ENCODE data around the gene VPS39. TPM values are rescaled to one million over a fixed set of nuclear protein-coding genes. Genes with fewer than 3 reads are reported as not detected.
"Not testable (repeated sequence)": the region's sequence is repeated elsewhere in the genome, so short reads cannot be mapped to it uniquely, and the experiment has no call there.

VPS39 gene, protein sequence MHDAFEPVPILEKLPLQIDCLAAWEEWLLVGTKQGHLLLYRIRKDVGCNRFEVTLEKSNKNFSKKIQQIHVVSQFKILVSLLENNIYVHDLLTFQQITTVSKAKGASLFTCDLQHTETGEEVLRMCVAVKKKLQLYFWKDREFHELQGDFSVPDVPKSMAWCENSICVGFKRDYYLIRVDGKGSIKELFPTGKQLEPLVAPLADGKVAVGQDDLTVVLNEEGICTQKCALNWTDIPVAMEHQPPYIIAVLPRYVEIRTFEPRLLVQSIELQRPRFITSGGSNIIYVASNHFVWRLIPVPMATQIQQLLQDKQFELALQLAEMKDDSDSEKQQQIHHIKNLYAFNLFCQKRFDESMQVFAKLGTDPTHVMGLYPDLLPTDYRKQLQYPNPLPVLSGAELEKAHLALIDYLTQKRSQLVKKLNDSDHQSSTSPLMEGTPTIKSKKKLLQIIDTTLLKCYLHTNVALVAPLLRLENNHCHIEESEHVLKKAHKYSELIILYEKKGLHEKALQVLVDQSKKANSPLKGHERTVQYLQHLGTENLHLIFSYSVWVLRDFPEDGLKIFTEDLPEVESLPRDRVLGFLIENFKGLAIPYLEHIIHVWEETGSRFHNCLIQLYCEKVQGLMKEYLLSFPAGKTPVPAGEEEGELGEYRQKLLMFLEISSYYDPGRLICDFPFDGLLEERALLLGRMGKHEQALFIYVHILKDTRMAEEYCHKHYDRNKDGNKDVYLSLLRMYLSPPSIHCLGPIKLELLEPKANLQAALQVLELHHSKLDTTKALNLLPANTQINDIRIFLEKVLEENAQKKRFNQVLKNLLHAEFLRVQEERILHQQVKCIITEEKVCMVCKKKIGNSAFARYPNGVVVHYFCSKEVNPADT
- total RNA-seq (2014; rRNA removed; shearing (Covaris generic)) = 13.3 and 17.7 TPM in 2 replicates
- 31.8 and 34.7 TPM in 2 replicates for polyA plus RNA-seq (2015; cell fraction: cytosol; rRNA removed)
- polyA plus RNA-seq (2015; cell fraction: nucleus; rRNA removed) = 114 and 118 TPM in 2 replicates

DNA sequence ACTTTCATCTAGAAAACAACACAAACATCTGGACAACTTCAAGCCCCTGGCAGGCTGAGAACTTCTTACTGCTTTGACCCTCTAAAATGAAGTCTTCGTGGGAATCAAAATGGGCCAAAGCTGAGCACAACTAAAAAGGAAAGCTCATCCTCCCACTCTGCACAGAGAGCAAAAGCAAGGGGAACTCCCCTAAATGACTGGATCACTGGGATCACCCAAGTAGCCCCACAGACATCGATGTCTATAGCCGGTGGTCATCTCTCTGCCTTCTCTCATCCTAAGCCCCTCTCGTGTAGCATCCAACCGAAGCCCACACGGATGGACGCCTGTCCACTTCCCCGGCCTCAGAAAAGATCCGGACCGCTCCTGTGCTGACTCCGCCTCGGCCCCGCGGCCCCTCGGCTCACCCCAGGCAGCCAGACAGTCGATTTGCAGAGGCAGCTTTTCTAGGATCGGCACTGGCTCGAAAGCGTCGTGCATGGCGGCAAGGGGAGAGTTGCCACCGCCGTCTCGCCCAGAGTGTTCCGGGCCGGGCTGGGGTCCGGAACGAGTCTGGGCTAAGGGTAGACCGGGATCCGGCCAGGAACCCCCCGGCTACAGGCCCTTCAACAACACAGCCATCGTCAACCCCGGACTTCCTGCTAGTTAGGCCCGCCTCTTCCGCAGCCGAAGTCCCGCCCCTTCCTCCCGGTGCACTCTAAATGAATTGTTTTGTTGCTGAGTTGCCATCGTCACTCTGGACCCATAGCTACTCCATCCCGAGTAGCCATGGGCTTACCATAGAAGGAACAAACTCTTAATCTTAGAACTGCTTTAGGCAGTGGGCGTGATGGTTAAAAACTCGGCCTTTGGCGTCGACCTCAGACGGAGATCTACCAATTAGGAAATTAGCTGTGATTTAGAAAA lies at the start of gene VPS39:
Gene VPS39, minus strand, starts transcription at position 631 of the 906 bp plus-strand sequence. Its CDS starts 151 bp downstream, at position 480.
- DNase-seq (ENCODE audit: low read depth) = peak; percentile 81

DNA sequence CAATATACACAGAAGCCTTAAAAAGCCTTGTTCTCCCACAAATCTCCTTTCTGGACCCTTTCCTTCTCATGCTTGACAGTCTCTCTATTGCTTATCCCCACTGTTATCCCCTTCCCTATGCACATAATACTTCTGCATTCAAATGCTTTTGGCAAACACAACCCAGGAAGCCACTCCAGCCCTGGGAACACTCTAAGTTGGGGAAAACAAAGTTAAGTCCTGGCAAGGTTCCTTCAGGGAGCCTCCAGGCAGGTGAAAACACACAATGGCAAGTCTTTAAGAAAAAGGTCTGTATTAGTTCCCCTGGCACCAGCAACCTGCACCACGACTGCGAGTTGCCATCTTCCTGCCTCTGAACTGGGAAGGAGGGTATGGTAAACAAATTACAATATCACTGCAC lies 45.2 kb upstream of the VPS39 start:
- no peak for DNase-seq (ENCODE audit: low read depth)

DNA sequence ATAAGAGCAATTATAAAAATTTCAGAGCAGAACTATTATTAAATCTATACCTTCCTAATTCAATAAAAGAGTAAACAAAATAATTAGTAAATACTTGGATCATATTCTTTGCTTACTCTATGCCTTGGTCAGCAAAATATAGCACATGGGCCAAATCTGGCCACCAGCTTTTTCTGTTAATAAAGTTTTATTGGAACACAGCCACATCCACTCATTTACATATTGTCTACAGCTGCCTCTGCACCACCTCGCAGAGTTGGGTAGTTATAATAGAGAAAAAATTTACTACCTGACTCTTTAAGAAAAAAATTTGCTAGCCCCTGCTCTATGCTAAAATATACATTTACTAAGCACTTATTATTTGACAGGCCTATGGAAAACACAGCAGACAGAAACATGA lies 32.7 kb upstream of the VPS39 start:
- no peak for DNase-seq (ENCODE audit: low read depth)

DNA sequence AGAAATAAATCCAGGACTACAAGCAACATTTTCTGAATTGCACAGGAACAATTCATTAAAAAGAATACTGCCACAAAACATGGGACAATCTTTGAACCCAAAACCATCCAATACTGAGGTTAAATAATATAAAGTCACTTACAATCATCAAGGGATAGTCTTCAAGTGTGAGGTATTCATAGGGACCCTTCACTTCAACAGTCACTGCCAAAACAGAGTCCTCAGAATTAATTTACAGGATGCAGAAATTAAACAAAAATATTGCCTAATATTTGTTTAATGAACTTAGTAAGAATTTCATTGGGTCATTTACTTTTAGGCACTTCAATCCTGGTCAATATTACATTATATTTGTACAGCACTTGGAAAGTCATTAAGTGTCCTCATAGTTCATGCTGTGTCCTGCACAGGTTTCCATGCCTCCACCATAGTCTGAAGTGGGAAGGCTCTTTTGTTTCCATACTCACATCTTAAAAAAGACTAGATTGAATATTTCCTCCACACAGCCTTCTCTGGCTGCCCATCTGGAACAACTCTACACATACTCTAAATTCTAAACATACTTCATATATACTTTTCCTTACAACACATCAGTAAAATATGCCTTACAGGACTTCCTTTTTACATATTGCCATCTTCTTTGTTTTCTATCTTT lies 31.6 kb upstream of the VPS39 start:
- no peak for DNase-seq (ENCODE audit: low read depth)

DNA sequence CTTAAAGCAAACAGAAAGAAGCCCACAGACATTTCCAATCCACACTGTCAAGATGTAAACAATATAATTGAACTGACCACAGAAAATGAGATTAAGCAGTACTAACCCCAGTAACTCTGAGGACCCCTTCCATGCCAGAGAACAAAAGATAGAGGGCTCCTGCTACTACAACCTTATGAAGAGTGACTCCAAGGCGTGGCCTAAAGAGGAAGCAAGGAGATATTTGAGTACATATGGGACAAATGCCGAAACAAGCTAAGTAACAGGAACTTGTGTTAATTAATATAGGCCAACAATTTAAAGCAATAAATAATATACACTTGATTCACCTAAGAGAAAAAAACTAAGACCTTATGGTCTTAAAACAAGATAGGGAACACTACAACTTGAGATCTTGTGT lies 25.0 kb upstream of the VPS39 start:
- DNase-seq (ENCODE audit: low read depth) = no peak

DNA sequence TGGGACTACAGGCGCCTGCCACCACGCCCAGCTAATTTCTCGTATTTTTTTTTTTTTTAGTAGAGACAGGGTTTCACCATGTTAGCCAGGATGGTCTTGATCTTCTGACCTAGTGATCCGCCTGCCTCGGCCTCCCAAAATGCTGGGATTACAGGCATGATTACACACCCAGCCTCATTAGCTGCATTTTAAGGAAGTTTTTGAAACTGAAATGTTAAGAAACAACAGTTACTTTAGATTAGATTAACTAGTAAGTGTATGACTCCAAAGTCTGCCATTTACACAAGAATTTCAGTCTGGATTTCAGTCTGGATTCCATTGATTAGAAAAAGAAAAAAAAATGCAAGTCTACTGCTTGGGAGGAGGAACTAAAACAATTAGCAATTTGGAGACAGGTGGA lies 24.5 kb upstream of the VPS39 start:
- DNase-seq (ENCODE audit: low read depth) = no peak

DNA sequence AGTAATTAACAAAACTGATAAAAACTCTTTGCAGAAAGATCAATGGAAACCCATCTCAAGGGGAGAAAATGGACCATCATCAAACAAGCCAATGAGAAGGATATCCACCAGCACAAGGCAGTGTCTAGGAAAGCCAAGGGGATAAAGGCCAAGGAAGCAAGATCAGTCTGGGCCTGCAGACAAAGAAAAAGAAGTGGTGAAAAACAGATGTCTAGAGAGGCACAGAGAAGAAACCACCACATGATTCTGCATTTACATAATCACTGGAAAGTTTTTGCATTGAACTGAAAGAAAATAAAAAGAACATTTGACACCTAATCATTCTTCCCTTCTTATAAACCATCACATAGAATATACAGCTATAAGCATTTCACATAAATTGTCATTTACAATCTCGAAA lies 23.0 kb upstream of the VPS39 start:
- no peak for DNase-seq (ENCODE audit: low read depth)

DNA sequence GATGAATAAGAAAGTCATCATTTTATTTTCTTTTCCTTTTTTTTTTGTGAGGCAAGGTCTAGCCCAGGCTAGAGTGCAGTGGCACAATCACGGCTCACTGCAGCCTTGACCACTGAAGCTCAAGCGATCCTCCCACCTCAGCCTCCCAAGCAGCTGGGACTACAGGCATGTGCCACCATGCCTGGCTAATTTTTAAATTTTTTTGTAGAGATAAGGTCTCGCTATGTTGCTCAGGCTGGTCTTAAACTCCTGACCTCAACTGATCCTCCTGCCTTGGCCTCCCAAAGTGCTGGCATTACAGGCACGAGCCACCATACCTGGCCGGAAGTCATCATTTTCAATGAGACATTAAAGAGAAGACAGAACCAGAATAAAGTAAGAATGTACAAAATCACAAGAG lies 20.9 kb upstream of the VPS39 start:
- not testable (repeated sequence) for DNase-seq (ENCODE audit: low read depth)

DNA sequence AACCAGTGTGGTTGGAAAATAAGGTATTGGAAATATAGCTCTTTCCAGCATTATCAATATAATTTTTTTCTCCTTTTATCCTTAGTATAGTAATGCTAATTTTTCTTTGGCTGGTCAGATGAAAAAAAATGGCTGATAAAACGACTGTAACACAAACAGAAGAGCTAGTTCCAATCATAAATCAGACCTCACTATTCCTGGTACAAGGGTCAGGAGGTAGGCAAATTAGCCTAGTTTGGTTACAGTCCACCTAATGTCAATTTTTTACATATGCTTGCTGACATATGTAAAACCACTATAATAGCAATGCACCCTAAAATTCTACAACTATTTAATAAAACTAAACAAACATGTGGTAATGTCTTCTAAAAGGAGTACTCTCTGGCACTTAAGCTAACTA lies 19.9 kb upstream of the VPS39 start:
- DNase-seq (ENCODE audit: low read depth) = no peak

DNA sequence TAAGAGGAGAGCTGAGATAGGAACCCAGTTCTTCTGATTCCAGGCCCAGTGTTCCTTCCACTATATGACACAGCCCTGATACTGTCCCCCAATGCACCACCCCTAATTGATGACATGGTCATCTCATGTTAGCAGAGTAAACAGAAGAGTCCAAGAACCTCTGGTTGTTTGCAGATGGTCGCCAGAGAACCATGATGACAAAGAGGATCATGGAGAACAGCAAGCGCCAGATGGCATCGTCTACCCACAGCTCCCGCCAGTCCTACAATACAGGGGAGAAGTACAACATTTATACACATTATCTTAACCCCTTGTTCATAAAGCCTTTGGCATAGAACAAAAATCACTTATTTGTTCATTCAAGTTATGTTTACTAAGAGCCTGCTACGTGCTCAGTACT lies 18.5 kb upstream of the VPS39 start:
- no peak for DNase-seq (ENCODE audit: low read depth)

DNA sequence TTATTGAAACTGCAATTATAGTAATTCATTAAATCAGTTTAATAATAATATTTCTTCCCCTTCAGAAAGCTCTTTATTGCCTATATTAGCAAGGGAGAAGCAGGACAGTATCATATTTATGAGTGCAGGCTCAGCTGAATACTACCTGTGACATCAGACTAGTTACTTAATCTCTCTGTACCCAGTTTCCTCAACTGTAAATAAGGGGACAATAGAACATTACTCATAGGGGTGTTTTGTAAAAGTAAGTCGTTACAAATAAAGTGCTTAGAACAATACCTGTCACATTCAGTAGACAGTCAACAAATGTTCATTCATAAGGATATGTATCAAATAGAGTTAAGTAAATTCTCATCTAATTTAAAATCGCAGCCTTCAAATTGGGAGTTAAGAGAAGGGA lies 12.1 kb upstream of the VPS39 start:
- DNase-seq (ENCODE audit: low read depth) = no peak

DNA sequence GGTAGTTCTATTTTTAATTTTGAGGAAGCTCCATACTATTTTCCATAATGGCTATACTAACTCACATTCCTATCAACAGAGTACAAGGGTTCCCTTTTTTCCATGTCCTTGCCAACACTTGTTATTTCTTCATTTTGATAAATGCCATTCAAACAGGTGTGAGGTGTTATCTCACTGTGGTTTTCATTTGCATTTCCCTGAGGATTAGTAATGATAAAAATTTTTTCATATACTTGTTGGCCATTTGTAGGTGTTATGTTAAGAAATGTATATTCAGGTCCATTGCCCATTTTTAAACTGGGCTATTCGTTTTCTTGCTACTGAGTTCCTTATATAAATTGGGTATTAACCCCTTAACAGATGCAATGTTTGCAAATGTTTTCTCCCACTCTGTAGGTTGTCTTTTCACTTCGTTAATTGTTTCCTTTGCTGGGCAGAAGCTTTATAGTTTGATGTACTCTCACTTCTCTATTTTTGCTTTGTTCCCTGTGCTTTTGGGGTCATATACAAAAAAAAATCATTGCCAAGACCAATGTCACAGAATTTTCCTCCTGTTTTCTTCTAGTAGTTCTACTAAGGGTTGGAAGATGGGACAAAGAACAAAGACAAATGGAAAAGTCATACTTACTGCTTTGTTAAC lies 11.0 kb upstream of the VPS39 start:
- no peak for DNase-seq (ENCODE audit: low read depth)

DNA sequence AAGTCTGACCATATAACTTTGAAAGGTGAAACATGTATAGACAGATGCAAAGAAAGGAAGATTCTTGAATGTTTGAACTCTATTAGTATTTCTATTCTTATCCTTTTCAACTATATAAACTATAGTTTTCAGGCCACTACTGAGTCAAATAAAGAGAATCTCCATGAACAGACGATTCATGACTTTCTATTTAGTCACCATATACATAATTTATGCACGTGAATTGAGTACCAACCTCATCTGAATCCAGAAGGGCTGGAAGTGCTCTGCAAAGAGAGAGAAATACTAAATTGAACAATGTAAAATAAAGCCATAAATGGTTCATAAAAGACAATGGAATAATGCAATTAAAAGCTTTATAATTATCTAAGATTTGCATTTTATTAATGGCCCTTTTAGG lies 9.5 kb upstream of the VPS39 start:
- no peak for DNase-seq (ENCODE audit: low read depth)

DNA sequence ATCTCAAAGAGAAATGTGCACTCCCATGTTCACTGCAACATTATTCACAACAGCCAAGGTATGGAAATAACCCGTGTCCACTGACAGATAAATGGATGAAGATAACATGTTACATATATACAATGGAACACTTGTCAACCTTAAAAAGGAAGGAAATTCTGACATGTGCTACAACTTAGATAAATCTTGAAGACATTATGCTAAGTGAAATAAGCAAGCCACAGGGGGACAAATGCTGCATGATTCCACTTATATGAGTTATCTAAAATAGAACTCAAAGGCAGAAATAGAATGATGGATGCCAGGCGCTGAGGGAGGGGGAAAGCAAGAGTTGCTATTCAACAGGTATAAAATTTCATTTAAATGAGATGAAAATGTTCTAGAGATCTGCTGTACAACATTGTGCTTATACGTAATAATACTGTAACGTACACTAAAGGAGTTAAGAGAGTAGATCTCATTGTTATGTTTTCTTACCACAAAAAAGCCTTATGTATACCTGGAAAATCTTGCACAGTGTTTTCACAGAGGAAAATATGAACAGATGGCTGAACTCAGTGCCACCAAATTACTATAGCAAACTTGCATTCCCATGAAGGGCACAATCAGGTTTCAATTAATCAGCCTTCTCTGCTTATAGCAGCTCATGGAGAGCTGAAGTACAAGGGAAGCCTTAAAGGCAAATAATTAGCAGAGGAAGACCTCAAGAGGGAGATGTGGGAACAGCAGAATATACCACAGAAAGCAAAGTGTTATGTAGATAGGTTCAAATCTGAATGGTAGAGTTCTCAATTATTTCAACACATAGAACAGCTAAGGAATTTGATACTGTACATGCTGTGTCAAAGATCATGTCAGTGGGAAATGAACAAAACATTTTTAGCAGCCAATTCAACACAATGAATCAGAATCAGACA lies 8.1 kb upstream of the VPS39 start:
- no peak for DNase-seq (ENCODE audit: low read depth)

DNA sequence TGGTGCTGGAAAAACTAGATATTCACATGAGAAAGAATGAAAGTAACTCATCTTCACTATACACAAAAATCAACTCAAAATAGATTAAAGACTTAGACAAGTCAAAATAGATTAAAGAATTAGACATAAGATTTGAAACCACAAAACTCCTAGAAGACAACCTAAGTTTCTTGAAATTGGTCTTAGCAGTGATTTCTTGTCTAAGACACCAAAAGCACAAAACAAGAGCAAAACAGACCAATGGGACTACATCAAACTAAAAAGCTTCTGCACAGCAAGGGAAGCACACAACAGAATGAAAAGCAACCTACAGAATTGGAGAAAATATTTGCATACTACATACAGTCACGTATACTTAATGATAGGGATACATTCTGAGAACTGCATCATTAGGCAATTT lies 6.5 kb upstream of the VPS39 start:
- no peak for DNase-seq (ENCODE audit: low read depth)

DNA sequence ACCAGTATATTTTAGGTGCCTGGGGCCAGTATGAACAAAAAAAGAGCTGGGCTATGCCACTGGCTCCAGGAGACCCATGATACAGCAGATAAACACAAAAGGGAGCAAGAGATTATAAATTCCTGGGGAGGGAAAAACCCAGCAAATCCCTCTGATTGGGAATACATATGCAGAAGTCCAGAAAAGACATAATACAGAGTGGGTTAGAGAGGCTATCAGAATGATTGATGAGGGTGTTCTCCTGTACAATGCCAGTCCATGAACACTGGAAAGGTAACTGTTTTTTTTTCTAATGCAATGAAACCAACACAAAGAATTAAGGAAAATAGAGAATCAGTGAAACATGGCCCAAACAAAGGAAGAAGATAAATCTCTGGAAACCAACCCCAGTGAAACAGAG lies 5.4 kb upstream of the VPS39 start:
- no peak for DNase-seq (ENCODE audit: low read depth)

DNA sequence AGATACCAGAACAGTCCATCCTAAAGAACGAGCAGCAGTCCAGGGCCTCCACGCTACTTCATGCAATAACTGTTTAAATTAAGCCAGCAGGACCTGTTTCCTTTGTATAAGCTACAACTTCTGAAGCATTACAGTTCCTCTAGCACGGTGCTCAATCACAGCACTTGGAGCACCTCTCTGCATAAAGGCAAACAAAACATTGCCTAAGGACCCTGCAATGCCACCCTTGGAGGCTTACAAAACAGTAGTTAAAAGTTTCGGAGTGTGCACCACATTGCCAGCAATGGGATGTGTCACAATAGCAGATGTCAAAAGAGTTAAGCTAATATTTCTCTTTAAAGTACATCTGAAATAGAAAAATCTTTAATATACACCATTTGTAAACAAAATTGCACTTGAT lies 2.6 kb upstream of the VPS39 start:
- no peak for DNase-seq (ENCODE audit: low read depth)

DNA sequence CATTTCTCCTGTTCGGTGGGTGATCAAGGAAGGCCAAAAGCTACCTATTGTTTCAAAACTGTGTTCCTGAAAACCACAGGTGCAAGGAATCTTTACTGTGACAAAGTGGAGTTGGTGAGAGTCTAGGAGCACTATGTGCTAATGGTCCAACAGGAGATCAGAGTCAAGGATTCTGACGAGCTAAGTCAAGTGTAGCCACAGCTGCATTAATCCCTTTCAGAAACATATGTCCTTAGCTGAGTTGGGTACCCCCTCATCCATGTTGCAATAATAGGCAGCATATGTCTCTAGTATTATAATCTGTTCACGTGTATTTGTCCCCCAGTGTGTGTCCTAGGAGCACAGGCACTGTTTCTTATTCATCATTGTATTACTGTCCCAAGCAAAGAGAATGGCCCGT lies 1.7 kb downstream of the VPS39 start:
- DNase-seq (ENCODE audit: low read depth) = no peak

DNA sequence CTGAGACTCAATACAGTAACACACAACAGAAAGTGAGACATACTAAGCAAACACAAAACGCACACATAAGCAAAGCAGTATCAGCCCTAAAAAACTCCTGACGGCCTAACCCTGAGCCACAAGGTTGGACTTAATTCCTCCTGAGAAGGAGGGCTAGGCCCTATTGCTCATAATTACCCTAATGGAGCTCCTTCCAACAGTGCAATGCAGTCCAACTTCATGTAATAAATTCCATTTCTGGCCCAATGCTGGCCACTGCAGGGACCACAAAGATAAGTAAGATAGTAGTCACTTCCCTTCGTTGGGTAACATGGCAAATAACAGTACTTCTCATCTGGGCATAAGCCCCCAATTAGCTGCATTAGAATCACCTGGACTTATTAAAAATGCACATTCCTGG lies 4.2 kb downstream of the VPS39 start:
- peak; percentile 20 for DNase-seq (ENCODE audit: low read depth)
